Activated CD4-positive, alpha-beta T cell treated with anti-CD3 and anti-CD28 coated beads, Interleukin-2, amount 50 U/mL, for 48 hours (primary cell): ENCODE results near the gene CPEB1.
A peak's percentile ranks its signal among the peaks of the same experiment; 100 is the strongest.
"Not testable (repeated sequence)": the region's sequence is repeated elsewhere in the genome, so short reads cannot be mapped to it uniquely, and the experiment has no call there.

Experiments used
- DNase-seq, 2 experiments: peaks; one replicate each; pipeline ENCODE4 v3.0.0-alpha.2; 2020

Gene CPEB1

GRCh38 chr15:82648257-82649103 lies 1.3 kb upstream of the CPEB1 start:
- DNase-seq, result no peak

- peak; percentile 32 to 36 for DNase-seq
Measured at GRCh38 chr15:82647835-82648256, 683 bp upstream of the CPEB1 start.

GRCh38 chr15:82646250-82647044 lies 716 bp downstream of the CPEB1 start:
- DNase-seq, result peak in 1 of 2 experiments; percentile 7

- DNase-seq, result not testable (repeated sequence)
Measured at GRCh38 chr15:82644967-82645852, 2.0 kb downstream of the CPEB1 start.

- DNase-seq, result no peak
Measured at GRCh38 chr15:82643992-82644391, 3.2 kb downstream of the CPEB1 start.

GRCh38 chr15:82642656-82643055 lies 4.5 kb downstream of the CPEB1 start:
- DNase-seq, result no peak

- DNase-seq, result no peak
Measured at GRCh38 chr15:82641129-82641798, 5.9 kb downstream of the CPEB1 start.

- DNase-seq, result no peak
Measured at GRCh38 chr15:82640672-82641071, 6.5 kb downstream of the CPEB1 start.

- DNase-seq, result no peak
Measured at GRCh38 chr15:82635798-82636197, 11.4 kb downstream of the CPEB1 start.

GRCh38 chr15:82630033-82630432 lies 17.1 kb downstream of the CPEB1 start:
- no peak for DNase-seq

GRCh38 chr15:82625136-82625535 lies 22.0 kb downstream of the CPEB1 start:
- no peak for DNase-seq

GRCh38 chr15:82624438-82624837 lies 22.7 kb downstream of the CPEB1 start:
- DNase-seq, result no peak

GRCh38 chr15:82624008-82624407 lies 23.2 kb downstream of the CPEB1 start:
- no peak for DNase-seq

GRCh38 chr15:82621970-82622369 lies 25.2 kb downstream of the CPEB1 start:
- DNase-seq, result no peak

- no peak for DNase-seq
Measured at GRCh38 chr15:82613747-82614146, 33.4 kb downstream of the CPEB1 start.

GRCh38 chr15:82611348-82611747 lies 35.8 kb downstream of the CPEB1 start:
- DNase-seq, result no peak

GRCh38 chr15:82602195-82602594 lies 45.0 kb downstream of the CPEB1 start:
- DNase-seq, result no peak

- DNase-seq, result no peak
Measured at GRCh38 chr15:82599862-82600261, 47.3 kb downstream of the CPEB1 start.

- no peak for DNase-seq
Measured at GRCh38 chr15:82597815-82598214, 49.3 kb downstream of the CPEB1 start.

- no peak for DNase-seq
Measured at GRCh38 chr15:82595766-82596165, 51.4 kb downstream of the CPEB1 start.

GRCh38 chr15:82595203-82595602 lies 52.0 kb downstream of the CPEB1 start:
- no peak for DNase-seq

- no peak for DNase-seq
Measured at GRCh38 chr15:82587805-82588204, 59.4 kb downstream of the CPEB1 start.
